Left ventricle myocardium inferior (tissue), 1 donor: ENCODE measurements around the gene DEFB132. TPM values are rescaled to one million over a fixed set of nuclear protein-coding genes. Genes with fewer than 3 reads are reported as not detected.

ENCODE experiments used
- DNase-seq: peaks from one replicate; pipeline ENCODE4 v3.0.0-alpha.2; 2020
- H3K27ac ChIP-seq: fragments of 200-600 bp; replicated peaks from 2 replicates; pipeline ENCODE4 v1.8.0; 2021
- H3K27me3 ChIP-seq: fragments of 200-600 bp; 2 replicates; pipeline ENCODE4 v1.8.0; 2021; ENCODE audit warnings: low read depth
- H3K36me3 ChIP-seq: fragments of 200-600 bp; 2 replicates; pipeline ENCODE4 v1.8.0; 2021
- H3K4me1 ChIP-seq: fragments of 200-600 bp; 2 replicates; pipeline ENCODE4 v1.8.0; 2021
- H3K4me3 ChIP-seq: fragments of 200-600 bp; 2 replicates; pipeline ENCODE4 v1.8.0; 2021; ENCODE audit warnings: mild to moderate bottlenecking, moderate library complexity
- H3K9me3 ChIP-seq: fragments of 200-600 bp; replicated peaks from 2 replicates; pipeline ENCODE4 v1.8.0; 2021
- CTCF ChIP-seq: fragments of 200-600 bp; IDR thresholded peaks from 2 replicates; pipeline ENCODE4 v1.8.0; 2021; ENCODE audit warnings: antibody characterized with exemption, mild to moderate bottlenecking, borderline replicate concordance
- intact Hi-C: fragments of 100-400 bp; cut with micrococcal nuclease; formaldehyde crosslinking; loops from one replicate; pipeline ENCODE4 v1.11.0; 2022
- total RNA-seq: library from RNA; stranded (reverse); fragmentation: NEBNext Ultra II Directional; extraction: Animal tissue kit (Norgen Biotek cat#: 25700); gene quantifications from one replicate; pipeline ENCODE4 v1.2.1, GENCODE V29; 2021
- donor health status: DM: no; HTN: yes; CAD: no; lungs with severe emphysema.

The DEFB132 gene
- total RNA-seq, 1 donor from 2014 or later = not detected

GRCh38 chr20:272718-273117, 15.2 kb downstream of the DEFB132 start:
- intact Hi-C loops = no loop called here
- peaks cover 5% of the 10 kb centered on the region for H3K4me1 ChIP-seq
- H3K27me3 ChIP-seq = no peaks in the 10 kb centered on the region
- DNase-seq = no peak
- no peak overlapping the region for H3K4me3 ChIP-seq
- no peaks in the 10 kb centered on the region for H3K9me3 ChIP-seq
- H3K27ac ChIP-seq = no peak overlapping the region
- no peak for TF ChIP-seq CTCF
- peaks cover 19% of the 10 kb centered on the region for H3K36me3 ChIP-seq

- TF ChIP-seq CTCF = no peak
- H3K4me3 ChIP-seq = no peak overlapping the region
- no peaks in the 10 kb centered on the region for H3K9me3 ChIP-seq
- H3K36me3 ChIP-seq = peaks cover 28% of the 10 kb centered on the region
- no peak overlapping the region for H3K27ac ChIP-seq
- intact Hi-C loops = no loop called here
- no peaks in the 10 kb centered on the region for H3K27me3 ChIP-seq
- no peak for DNase-seq
- H3K4me1 ChIP-seq = peaks cover 5% of the 10 kb centered on the region
Measured at GRCh38 chr20:273884-274283, 16.4 kb downstream of the DEFB132 start.

- DNase-seq = no peak
- H3K4me3 ChIP-seq = no peak overlapping the region
- H3K9me3 ChIP-seq = no peaks in the 10 kb centered on the region
- TF ChIP-seq CTCF = no peak
- peaks cover 5% of the 10 kb centered on the region for H3K4me1 ChIP-seq
- H3K27me3 ChIP-seq = no peaks in the 10 kb centered on the region
- intact Hi-C loops = no loop called here
- peaks cover 33% of the 10 kb centered on the region for H3K36me3 ChIP-seq
- peak overlapping the region; percentile 68 for H3K27ac ChIP-seq
Measured at GRCh38 chr20:275791-276190, 18.3 kb downstream of the DEFB132 start.

- intact Hi-C loops = no loop called here
- H3K4me1 ChIP-seq = peaks cover 5% of the 10 kb centered on the region
- no peaks in the 10 kb centered on the region for H3K27me3 ChIP-seq
- no peak overlapping the region for H3K4me3 ChIP-seq
- peaks cover 38% of the 10 kb centered on the region for H3K36me3 ChIP-seq
- no peak for TF ChIP-seq CTCF
- no peak overlapping the region for H3K27ac ChIP-seq
- DNase-seq = no peak
- H3K9me3 ChIP-seq = no peaks in the 10 kb centered on the region
Measured at GRCh38 chr20:276620-277495, 19.3 kb downstream of the DEFB132 start.

- intact Hi-C loops = no loop called here
- H3K36me3 ChIP-seq = peaks cover 38% of the 10 kb centered on the region
- DNase-seq = no peak
- no peaks in the 10 kb centered on the region for H3K27me3 ChIP-seq
- no peaks in the 10 kb centered on the region for H3K9me3 ChIP-seq
- peaks cover 5% of the 10 kb centered on the region for H3K4me1 ChIP-seq
- TF ChIP-seq CTCF = no peak
- H3K27ac ChIP-seq = no peak overlapping the region
- no peak overlapping the region for H3K4me3 ChIP-seq
Measured at GRCh38 chr20:277496-277781, 19.9 kb downstream of the DEFB132 start.
